HG02798 (cell line): ENCODE measurements around the gene CEACAM7.
"Not testable (repeated sequence)": the region's sequence is repeated elsewhere in the genome, so short reads cannot be mapped to it uniquely, and the experiment has no call there.

Experiments
- ATAC-seq: cut with Tn5 transposase; IDR thresholded peaks from one replicate; pipeline ENCODE4 v1.9.1; 2021; ENCODE audit warnings: mild to moderate bottlenecking; ENCODE audit not compliant: unreplicated experiment, poor library complexity

The CEACAM7 gene

GRCh38 chr19:41688098-41688497, at the start of gene CEACAM7:
TSS of gene CEACAM7 (minus strand) at chr19:41688270. CDS start at chr19:41688165, 105 bp downstream.
- no peak for ATAC-seq

- ATAC-seq: no peak
Measured at GRCh38 chr19:41735071-41735600, 47.1 kb upstream of the CEACAM7 start.

- no peak for ATAC-seq
Measured at GRCh38 chr19:41734585-41734984, 46.5 kb upstream of the CEACAM7 start.

- no peak for ATAC-seq
Measured at GRCh38 chr19:41734156-41734555, 46.1 kb upstream of the CEACAM7 start.

GRCh38 chr19:41726493-41726892, 38.4 kb upstream of the CEACAM7 start:
- ATAC-seq: no peak

GRCh38 chr19:41720103-41720502, 32.0 kb upstream of the CEACAM7 start:
- ATAC-seq: no peak

- ATAC-seq: no peak
Measured at GRCh38 chr19:41718761-41719160, 30.7 kb upstream of the CEACAM7 start.

GRCh38 chr19:41714598-41714997, 26.5 kb upstream of the CEACAM7 start:
- no peak for ATAC-seq

- no peak for ATAC-seq
Measured at GRCh38 chr19:41711376-41712261, 23.5 kb upstream of the CEACAM7 start.

GRCh38 chr19:41709951-41710645, 22.0 kb upstream of the CEACAM7 start:
- ATAC-seq: no peak

GRCh38 chr19:41709516-41709915, 21.4 kb upstream of the CEACAM7 start:
- ATAC-seq: not testable (repeated sequence)

GRCh38 chr19:41708481-41708880, 20.4 kb upstream of the CEACAM7 start, which contains the start of gene CEACAM5:
TSS of gene CEACAM5 (plus strand) at chr19:41708626. CDS start at chr19:41708732, 106 bp downstream.
- ATAC-seq: no peak

GRCh38 chr19:41707871-41708371, 19.9 kb upstream of the CEACAM7 start:
- ATAC-seq: no peak

GRCh38 chr19:41707502-41707812, 19.4 kb upstream of the CEACAM7 start:
- no peak for ATAC-seq

GRCh38 chr19:41706741-41707501, 18.9 kb upstream of the CEACAM7 start:
- no peak for ATAC-seq

- ATAC-seq: no peak
Measured at GRCh38 chr19:41705393-41706174, 17.5 kb upstream of the CEACAM7 start.

- no peak for ATAC-seq
Measured at GRCh38 chr19:41703602-41704293, 15.7 kb upstream of the CEACAM7 start.

GRCh38 chr19:41702171-41702651, 14.1 kb upstream of the CEACAM7 start:
- ATAC-seq: no peak
